GM19463 (cell line): Measurements from ENCODE around the gene RHEB.

Experiments
- ATAC-seq: cut with Tn5 transposase; IDR thresholded peaks from one replicate; pipeline ENCODE4 v1.9.1; 2021; ENCODE audit warnings: mild to moderate bottlenecking, moderate library complexity; ENCODE audit not compliant: unreplicated experiment

The RHEB gene

GRCh38 chr7:151423226-151423625 is 96.5 kb downstream of the RHEB start:
- ATAC-seq: no peak

- ATAC-seq: no peak
Observed at GRCh38 chr7:151422212-151422611, 97.5 kb downstream of the RHEB start.

DNA sequence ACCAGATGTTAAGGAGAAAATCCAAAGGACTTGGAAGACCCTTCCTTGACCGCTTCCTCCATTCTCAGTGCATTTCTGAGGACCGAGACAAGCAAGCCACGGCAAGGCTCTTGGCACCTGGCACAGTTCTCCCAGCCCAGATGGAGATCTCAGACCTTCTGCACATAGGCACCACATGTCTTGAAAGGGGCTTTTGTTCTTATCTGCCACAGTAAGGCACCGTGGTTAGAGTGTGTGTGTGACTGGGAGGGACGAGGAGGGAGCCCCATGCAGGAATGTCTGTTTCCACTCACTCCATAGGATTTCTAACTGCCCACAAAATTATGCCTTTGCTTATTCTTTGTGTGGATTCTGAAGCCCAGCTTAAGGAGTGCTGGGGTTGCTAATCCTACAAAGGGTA is 99.6 kb downstream of the RHEB start:
- no peak for ATAC-seq

DNA sequence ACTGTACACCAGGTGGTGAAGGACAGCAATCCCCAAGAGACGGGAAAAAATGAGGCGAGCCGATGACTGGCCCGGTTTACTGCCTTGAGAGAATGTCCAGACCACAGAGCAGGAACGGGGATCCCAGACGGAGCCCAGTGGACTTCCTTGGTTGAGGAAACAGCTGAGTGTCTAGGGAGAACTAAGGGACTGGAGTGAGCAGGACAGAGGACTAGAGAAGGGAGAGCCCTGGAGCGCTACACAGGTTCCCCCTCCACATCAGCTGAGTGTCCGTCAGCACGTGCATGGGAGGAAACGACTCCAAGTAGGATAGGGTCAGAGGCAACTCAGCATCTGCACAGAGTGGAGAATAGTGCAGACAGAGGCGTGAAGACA is 102.8 kb downstream of the RHEB start:
- no peak for ATAC-seq

GRCh38 chr7:151416112-151416940 is 103.4 kb downstream of the RHEB start:
- no peak for ATAC-seq
